DND-41 (cell line): ENCODE data around the gene ANKRD61.
"Not testable (repeated sequence)": the region's sequence is repeated elsewhere in the genome, so short reads cannot be mapped to it uniquely, and the experiment has no call there.

ENCODE experiments used
- ATAC-seq: fragments of 200-7000 bp; cut with Tn5 transposase; 3 replicates; pipeline ENCODE4 v1.9.1; 2021; ENCODE audit warnings: low read depth; ENCODE audit not compliant: insufficient read depth
- DNase-seq: peaks from one replicate; pipeline ENCODE4 v3.0.0-alpha.2; 2020
- H2AFZ ChIP-seq: 2 replicates; pipeline ENCODE4 v1.6.0; 2012; ENCODE audit warnings: low read depth, low read length
- H3K27ac ChIP-seq: 2 replicates; pipeline ENCODE4 v1.5.1; 2012; ENCODE audit warnings: low read length, inconsistent platforms
- H3K27me3 ChIP-seq: fragments of 200-600 bp; sonication (generic); 2 replicates; pipeline ENCODE4 v1.6.0; 2012; ENCODE audit warnings: low read length, mild to moderate bottlenecking, inconsistent platforms; ENCODE audit not compliant: insufficient read depth, poor library complexity
- H3K36me3 ChIP-seq: 2 replicates; pipeline ENCODE4 v1.5.1; 2012; ENCODE audit warnings: low read length, inconsistent platforms; ENCODE audit not compliant: insufficient read depth
- H3K4me1 ChIP-seq: 2 replicates; pipeline ENCODE4 v1.5.1; 2012; ENCODE audit warnings: mild to moderate bottlenecking, low read length; ENCODE audit not compliant: insufficient read depth
- H3K4me2 ChIP-seq: 2 replicates; pipeline ENCODE4 v1.6.0; 2012; ENCODE audit warnings: mild to moderate bottlenecking, moderate library complexity, low read length, inconsistent platforms; ENCODE audit not compliant: insufficient read depth
- H3K4me3 ChIP-seq, 2 experiments: fragments of 200-600 bp in 1 of 2; shearing (Covaris generic) in 1 of 2; 2 replicates each; pipeline ENCODE4 v1.5.1; 2012 to 2016; ENCODE audit warnings: inconsistent platforms in 2 of 2, low read length in 2 of 2, mild to moderate bottlenecking in 2 of 2, low read depth in 1 of 2, moderate library complexity in 1 of 2
- H3K79me2 ChIP-seq: 2 replicates; pipeline ENCODE4 v1.6.0; 2012; ENCODE audit warnings: low read length, inconsistent platforms; ENCODE audit not compliant: insufficient read depth
- H3K9ac ChIP-seq: 2 replicates; pipeline ENCODE4 v1.6.0; 2012; ENCODE audit warnings: low read depth, mild to moderate bottlenecking, inconsistent platforms, low read length, moderate library complexity
- H3K9me3 ChIP-seq: 2 replicates; pipeline ENCODE4 v1.5.1; 2012; ENCODE audit warnings: low read length, moderate library complexity, mild to moderate bottlenecking, inconsistent platforms; ENCODE audit not compliant: insufficient read depth, severe bottlenecking
- H4K20me1 ChIP-seq: 2 replicates; pipeline ENCODE4 v1.6.0; 2012; ENCODE audit warnings: low read length; ENCODE audit not compliant: insufficient read depth
- CTCF ChIP-seq: IDR thresholded peaks from 2 replicates; pipeline ENCODE4 v1.5.1; 2012; ENCODE audit warnings: borderline replicate concordance, low read length, moderate library complexity, mild to moderate bottlenecking; ENCODE audit not compliant: poor library complexity, severe bottlenecking; ENCODE audit errors: extremely low read depth
- EZH2 ChIP-seq: IDR thresholded peaks from 3 replicates; pipeline ENCODE4 v1.6.1; 2012; ENCODE audit warnings: borderline replicate concordance, low read depth, mild to moderate bottlenecking, moderate library complexity, low read length, inconsistent platforms; ENCODE audit not compliant: severe bottlenecking

Gene ANKRD61

GRCh38 chr7:6030988-6031387 lies at the start of gene ANKRD61:
ANKRD61 (plus strand) TSS chr7:6031376; CDS start chr7:6031376, 0 bp downstream.
- no peak for ATAC-seq

GRCh38 chr7:5987061-5987460 lies 44.1 kb upstream of the ANKRD61 start:
- H2AFZ ChIP-seq, H4K20me1 ChIP-seq, H3K4me1 ChIP-seq, H3K4me2 ChIP-seq, DNase-seq, H3K9ac ChIP-seq, H3K27me3 ChIP-seq, H3K79me2 ChIP-seq, H3K4me3 ChIP-seq, ATAC-seq, H3K27ac ChIP-seq, H3K9me3 ChIP-seq: not testable (repeated sequence)
- peaks cover 35% of the 10 kb centered on the region for H3K36me3 ChIP-seq

More at GRCh38 chr7:6030988-6031387, at the start of gene ANKRD61:
- Histone ChIP-seq H3K9me3 (no peaks in the 10 kb centered on the region), H3K27ac (no peak within 1 kb of the TSS), H3K27me3 (no peaks in the 10 kb centered on the region), H3K4me2 (no peak within 1 kb of the TSS), H3K4me3 (no peak within 1 kb of the TSS), H4K20me1 (peaks cover 18% of the 10 kb centered on the region), H3K9ac (no peak within 1 kb of the TSS), H2AFZ (no peak within 1 kb of the TSS), H3K79me2 (peaks cover 22% of the 10 kb centered on the region; the same call in 1 of the 2 replicates), H3K4me1 (no peaks in the 10 kb centered on the region), H3K36me3 (peaks cover 82% of the 10 kb centered on the region)
- no peak for DNase-seq
- TF ChIP-seq EZH2 = no peak
- TF ChIP-seq CTCF = no peak

- no peaks in the 10 kb centered on the region for H3K79me2 ChIP-seq
- H3K27me3 ChIP-seq = no peaks in the 10 kb centered on the region
- peaks cover 57% of the 10 kb centered on the region for H3K36me3 ChIP-seq
- peak; percentile 67; the same call in 2 of the 3 replicates for ATAC-seq
- peak; percentile 69 for TF ChIP-seq CTCF
- TF ChIP-seq EZH2 = no peak
- no peaks in the 10 kb centered on the region for H3K4me1 ChIP-seq
- no peak overlapping the region for H3K27ac ChIP-seq
- no peak overlapping the region for H3K9ac ChIP-seq
- no peak overlapping the region for H3K4me2 ChIP-seq
- DNase-seq = peak; percentile 47
- H2AFZ ChIP-seq = no peak overlapping the region
- no peaks in the 10 kb centered on the region for H3K9me3 ChIP-seq
- H3K4me3 ChIP-seq = no peak overlapping the region
- H4K20me1 ChIP-seq = no peaks in the 10 kb centered on the region
These were observed 33.9 kb upstream of the ANKRD61 start for GRCh38 chr7:5997210-5997808.

- H3K79me2 ChIP-seq = peaks cover 48% of the 10 kb centered on the region
- peak overlapping the region in 1 of 2 experiments; percentile 84; a peak in 1 of 4 replicates for H3K4me3 ChIP-seq
- H3K27ac ChIP-seq = no peak overlapping the region
These were observed 23.8 kb upstream of the ANKRD61 start for GRCh38 chr7:6007386-6007785.

More at GRCh38 chr7:6007386-6007785, 23.8 kb upstream of the ANKRD61 start:
- H3K36me3 ChIP-seq = peaks cover 23% of the 10 kb centered on the region; the same call in 1 of the 2 replicates
- no peak overlapping the region for H2AFZ ChIP-seq
- peaks cover 33% of the 10 kb centered on the region for H3K4me1 ChIP-seq
- H3K27me3 ChIP-seq = no peaks in the 10 kb centered on the region
- no peak for TF ChIP-seq CTCF
- no peak for TF ChIP-seq EZH2
- DNase-seq = no peak
- H3K4me2 ChIP-seq = peak overlapping the region; percentile 68
- peak overlapping the region; percentile 83; the same call in 1 of the 2 replicates for H3K9ac ChIP-seq
- H4K20me1 ChIP-seq = peaks cover 3% of the 10 kb centered on the region; the same call in 1 of the 2 replicates
- H3K9me3 ChIP-seq = no peaks in the 10 kb centered on the region
- ATAC-seq = no peak
